Brain microvascular endothelial cell (primary cell): ENCODE data around the gene USP6NL.

Source experiments
- DNase-seq: peaks from one replicate; pipeline ENCODE4 v3.0.0-alpha.2; 2020
- H3K27ac ChIP-seq: fragments of 250-450 bp; sonication (Bioruptor Pico); 2 replicates; pipeline ENCODE4 v1.5.1; 2020; ENCODE audit warnings: mild to moderate bottlenecking, moderate library complexity
- H3K27me3 ChIP-seq: fragments of 250-450 bp; sonication (Bioruptor Pico); replicated peaks from 2 replicates; pipeline ENCODE4 v1.5.1; 2020; ENCODE audit warnings: mild to moderate bottlenecking
- H3K36me3 ChIP-seq: fragments of 250-450 bp; sonication (Bioruptor Pico); replicated peaks from 2 replicates; pipeline ENCODE4 v1.5.1; 2020; ENCODE audit warnings: mild to moderate bottlenecking
- H3K4me3 ChIP-seq: 2 replicates; pipeline ENCODE4 v1.5.1; 2011; ENCODE audit warnings: low read depth, mild to moderate bottlenecking, control low read depth, low read length, moderate library complexity
- in situ Hi-C: cut with HindIII; loops from 2 replicates; pipeline ENCODE4 v1.10.0; 2017; ENCODE audit warnings: low sequenced_read_pairs, low pct_ligation_motif_present
- TF ChIP-seq, protein P1 (sequence below): IDR thresholded peaks from 2 replicates; pipeline ENCODE4 v1.5.1; 2011; ENCODE audit warnings: low read depth, mild to moderate bottlenecking, moderate library complexity, low read length, control low read depth, inconsistent platforms; ENCODE audit errors: missing control alignments

Gene USP6NL

DNA sequence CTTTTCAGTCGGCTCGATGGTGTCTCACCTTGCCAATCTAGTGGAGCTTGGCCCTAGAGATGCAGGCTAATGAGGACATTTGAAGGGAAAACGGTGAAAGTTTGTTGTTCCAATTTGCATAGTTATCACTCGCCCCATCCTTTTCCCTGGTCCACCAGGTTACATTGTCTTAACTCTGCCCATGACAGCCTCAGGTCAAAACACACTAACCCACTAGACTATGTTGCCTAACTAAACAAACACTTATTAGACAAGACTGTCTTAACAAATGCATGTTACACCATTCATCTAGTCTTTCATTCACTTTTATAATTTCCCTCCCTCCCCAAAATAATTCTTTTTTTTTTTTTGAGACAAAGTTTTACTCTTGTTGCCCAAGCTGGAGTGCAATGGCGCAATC, 40.7 kb downstream of the USP6NL start:
- no peak for DNase-seq
- in situ Hi-C loops: no loop called here
- no peaks in the 10 kb centered on the region for H3K36me3 ChIP-seq
- H3K27ac ChIP-seq: no peak overlapping the region
- H3K4me3 ChIP-seq: no peak overlapping the region
- TF ChIP-seq, protein P1, sequence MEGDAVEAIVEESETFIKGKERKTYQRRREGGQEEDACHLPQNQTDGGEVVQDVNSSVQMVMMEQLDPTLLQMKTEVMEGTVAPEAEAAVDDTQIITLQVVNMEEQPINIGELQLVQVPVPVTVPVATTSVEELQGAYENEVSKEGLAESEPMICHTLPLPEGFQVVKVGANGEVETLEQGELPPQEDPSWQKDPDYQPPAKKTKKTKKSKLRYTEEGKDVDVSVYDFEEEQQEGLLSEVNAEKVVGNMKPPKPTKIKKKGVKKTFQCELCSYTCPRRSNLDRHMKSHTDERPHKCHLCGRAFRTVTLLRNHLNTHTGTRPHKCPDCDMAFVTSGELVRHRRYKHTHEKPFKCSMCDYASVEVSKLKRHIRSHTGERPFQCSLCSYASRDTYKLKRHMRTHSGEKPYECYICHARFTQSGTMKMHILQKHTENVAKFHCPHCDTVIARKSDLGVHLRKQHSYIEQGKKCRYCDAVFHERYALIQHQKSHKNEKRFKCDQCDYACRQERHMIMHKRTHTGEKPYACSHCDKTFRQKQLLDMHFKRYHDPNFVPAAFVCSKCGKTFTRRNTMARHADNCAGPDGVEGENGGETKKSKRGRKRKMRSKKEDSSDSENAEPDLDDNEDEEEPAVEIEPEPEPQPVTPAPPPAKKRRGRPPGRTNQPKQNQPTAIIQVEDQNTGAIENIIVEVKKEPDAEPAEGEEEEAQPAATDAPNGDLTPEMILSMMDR: no peak
- no peaks in the 10 kb centered on the region for H3K27me3 ChIP-seq

DNA sequence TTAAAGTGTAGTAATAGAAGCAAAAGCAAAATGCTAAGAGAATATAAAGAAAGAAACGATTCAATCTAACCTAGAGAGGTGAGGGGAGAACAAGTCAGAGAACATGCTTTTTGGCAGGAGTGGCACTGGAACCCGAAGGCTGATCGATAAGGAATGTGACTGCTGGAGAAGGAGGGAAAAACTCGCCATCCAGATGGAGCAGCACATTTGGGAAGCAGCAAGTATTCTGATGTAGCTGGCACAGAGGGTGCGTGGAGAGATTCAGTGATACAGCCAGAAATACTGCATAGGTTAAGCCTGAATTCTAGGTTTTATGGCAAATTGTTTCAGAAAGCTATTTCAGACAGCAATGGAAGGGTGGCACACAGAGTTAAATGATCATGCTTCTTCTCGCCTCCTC, 42.0 kb downstream of the USP6NL start:
- no peak for DNase-seq
- in situ Hi-C loops: no loop called here
- TF ChIP-seq, protein P1: no peak
- H3K27ac ChIP-seq: no peak overlapping the region
- H3K36me3 ChIP-seq: no peaks in the 10 kb centered on the region
- H3K27me3 ChIP-seq: no peaks in the 10 kb centered on the region
- H3K4me3 ChIP-seq: no peak overlapping the region

GRCh38 chr10:11568578-11568977, 42.9 kb downstream of the USP6NL start:
- H3K36me3 ChIP-seq: no peaks in the 10 kb centered on the region
- H3K27ac ChIP-seq: no peak overlapping the region
- H3K27me3 ChIP-seq: no peaks in the 10 kb centered on the region
- TF ChIP-seq, protein P1: no peak
- H3K4me3 ChIP-seq: no peak overlapping the region
- in situ Hi-C loops: no loop called here
- DNase-seq: no peak

DNA sequence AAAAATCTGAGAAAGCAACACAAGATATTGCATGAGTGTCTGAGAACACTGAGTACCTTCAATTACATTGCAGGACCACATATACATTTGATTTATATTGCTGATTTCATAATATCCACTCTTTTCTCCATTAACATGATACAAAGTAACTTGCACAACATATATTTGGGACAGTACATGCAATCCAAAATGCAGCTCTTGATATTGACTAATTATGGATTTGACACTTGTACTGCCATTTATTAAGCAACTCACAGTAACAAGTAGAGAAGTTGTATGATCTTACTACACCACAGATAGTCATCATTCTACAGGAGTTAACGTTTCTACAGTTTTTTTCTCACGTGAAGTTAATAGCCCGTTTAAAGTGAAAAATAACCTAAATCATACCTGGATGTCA, 46.7 kb downstream of the USP6NL start:
- no peak overlapping the region for H3K27ac ChIP-seq
- H3K4me3 ChIP-seq: no peak overlapping the region
- no peak for DNase-seq
- TF ChIP-seq, protein P1: no peak
- H3K36me3 ChIP-seq: no peaks in the 10 kb centered on the region
- H3K27me3 ChIP-seq: no peaks in the 10 kb centered on the region
- in situ Hi-C loops: no loop called here

GRCh38 chr10:11563936-11564335, 47.5 kb downstream of the USP6NL start:
- Histone ChIP-seq H3K4me3 (no peak overlapping the region), H3K36me3 (no peaks in the 10 kb centered on the region), H3K27me3 (no peaks in the 10 kb centered on the region), H3K27ac (no peak overlapping the region)
- in situ Hi-C loops: no loop called here
- no peak for DNase-seq
- TF ChIP-seq, protein P1: no peak

GRCh38 chr10:11562888-11563287, 48.6 kb downstream of the USP6NL start:
- in situ Hi-C loops: no loop called here
- no peak for DNase-seq

More at GRCh38 chr10:11562888-11563287, 48.6 kb downstream of the USP6NL start:
- no peak overlapping the region for H3K4me3 ChIP-seq
- H3K36me3 ChIP-seq: no peaks in the 10 kb centered on the region
- H3K27me3 ChIP-seq: no peaks in the 10 kb centered on the region
- H3K27ac ChIP-seq: no peak overlapping the region
- TF ChIP-seq, protein P1: no peak
